Mononuclear cell (primary cell): ENCODE results near the gene FAM170B. TPM values are rescaled to one million over a fixed set of nuclear protein-coding genes. Genes with fewer than 3 reads are reported as not detected.

Experiments
- H3K27me3 ChIP-seq: 2 replicates; pipeline ENCODE4 v1.6.0; 2011; ENCODE audit warnings: low read length, control low read depth; ENCODE audit not compliant: insufficient read depth
- H3K4me1 ChIP-seq: 2 replicates; pipeline ENCODE4 v1.5.1; 2011; ENCODE audit warnings: mild to moderate bottlenecking, low read length, control low read depth; ENCODE audit not compliant: insufficient read depth
- H3K4me3 ChIP-seq: 2 replicates; pipeline ENCODE4 v1.5.1; 2011; ENCODE audit warnings: mild to moderate bottlenecking, low read length, moderate library complexity
- H3K9me3 ChIP-seq: 2 replicates; pipeline ENCODE4 v1.5.1; 2011; ENCODE audit warnings: low read depth, mild to moderate bottlenecking, control low read depth, low read length
- total RNA-seq: library from RNA; depleted of rRNA; stranded (reverse); fragments of >200 nt; gene quantifications from one replicate; pipeline ENCODE4 v1.2.3, GENCODE V29; 2012

The FAM170B gene
- total RNA-seq, 1 donor, result not detected

DNA sequence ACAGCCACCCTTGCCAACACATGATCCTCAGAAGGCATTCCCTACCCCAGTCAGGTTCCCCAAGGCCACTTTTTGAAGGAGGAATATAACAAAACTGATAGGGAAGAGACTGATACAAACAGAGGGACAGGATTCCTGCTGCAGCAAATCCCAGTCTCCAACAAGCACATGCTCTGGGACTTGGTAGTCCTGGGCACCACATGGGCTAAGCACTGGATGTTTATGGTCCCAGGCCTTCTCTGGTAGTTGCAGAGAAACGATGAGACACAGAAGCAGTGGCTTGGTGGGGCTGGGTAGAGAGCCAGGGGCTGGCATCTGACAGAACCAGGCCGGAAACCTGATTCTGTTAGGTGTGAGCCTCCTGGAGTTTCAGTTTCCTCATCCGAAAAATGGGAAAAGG lies 21.7 kb downstream of the FAM170B start:
- Histone ChIP-seq H3K27me3 (peaks cover 15% of the 10 kb centered on the region), H3K9me3 (no peaks in the 10 kb centered on the region), H3K4me1 (no peaks in the 10 kb centered on the region), H3K4me3 (no peak overlapping the region)

GRCh38 chr10:49111320-49111698 lies 22.5 kb downstream of the FAM170B start:
- Histone ChIP-seq H3K27me3 (peaks cover 15% of the 10 kb centered on the region), H3K4me3 (no peak overlapping the region)

GRCh38 chr10:49110684-49111319 lies 23.0 kb downstream of the FAM170B start:
- Histone ChIP-seq H3K27me3 (peaks cover 13% of the 10 kb centered on the region), H3K4me3 (no peak overlapping the region), H3K9me3 (no peaks in the 10 kb centered on the region), H3K4me1 (no peaks in the 10 kb centered on the region)

More at GRCh38 chr10:49111320-49111698, 22.5 kb downstream of the FAM170B start:
- no peaks in the 10 kb centered on the region for H3K9me3 ChIP-seq
- no peaks in the 10 kb centered on the region for H3K4me1 ChIP-seq

DNA sequence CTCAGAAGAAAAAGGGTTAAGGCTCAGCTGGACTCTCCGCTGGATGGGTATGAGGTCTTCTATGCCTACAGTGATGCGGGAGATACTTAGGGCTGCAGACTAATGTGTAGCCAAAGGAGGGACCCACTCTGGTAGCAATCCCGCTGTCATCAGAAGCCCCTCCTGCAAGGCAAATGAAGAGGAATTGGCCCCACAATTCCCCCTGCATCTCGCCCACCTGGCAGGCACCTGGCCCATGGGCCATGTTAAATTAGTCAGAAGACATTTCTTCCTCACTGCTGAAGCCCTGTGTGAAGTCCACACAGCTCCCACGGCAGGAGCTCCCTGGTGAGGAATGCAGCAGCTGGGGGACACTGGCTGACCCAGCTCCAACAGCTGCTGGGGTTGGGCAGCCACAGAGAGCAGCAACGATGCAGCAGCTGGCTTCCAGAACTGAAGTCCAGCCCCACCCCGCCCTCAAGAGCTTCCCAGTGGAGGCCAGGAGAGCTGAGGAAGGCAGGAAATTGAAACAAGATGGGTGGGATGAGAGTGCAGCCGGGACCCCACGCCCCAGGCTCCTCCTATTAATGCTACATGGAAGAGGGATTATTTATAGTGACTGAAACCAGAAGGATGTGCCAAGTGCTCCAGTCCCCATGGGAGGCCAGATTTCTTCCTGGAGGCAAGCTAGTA lies 24.0 kb downstream of the FAM170B start:
- Histone ChIP-seq H3K27me3 (peaks cover 9% of the 10 kb centered on the region), H3K4me3 (no peak overlapping the region), H3K9me3 (no peaks in the 10 kb centered on the region), H3K4me1 (no peaks in the 10 kb centered on the region)

GRCh38 chr10:49108656-49109055 lies 25.2 kb downstream of the FAM170B start:
- no peaks in the 10 kb centered on the region for H3K27me3 ChIP-seq
- no peaks in the 10 kb centered on the region for H3K9me3 ChIP-seq
- no peaks in the 10 kb centered on the region for H3K4me1 ChIP-seq
- no peak overlapping the region for H3K4me3 ChIP-seq

GRCh38 chr10:49107887-49108267 lies 25.9 kb downstream of the FAM170B start:
- Histone ChIP-seq H3K4me1 (no peaks in the 10 kb centered on the region), H3K4me3 (no peak overlapping the region), H3K27me3 (no peaks in the 10 kb centered on the region), H3K9me3 (no peaks in the 10 kb centered on the region)

DNA sequence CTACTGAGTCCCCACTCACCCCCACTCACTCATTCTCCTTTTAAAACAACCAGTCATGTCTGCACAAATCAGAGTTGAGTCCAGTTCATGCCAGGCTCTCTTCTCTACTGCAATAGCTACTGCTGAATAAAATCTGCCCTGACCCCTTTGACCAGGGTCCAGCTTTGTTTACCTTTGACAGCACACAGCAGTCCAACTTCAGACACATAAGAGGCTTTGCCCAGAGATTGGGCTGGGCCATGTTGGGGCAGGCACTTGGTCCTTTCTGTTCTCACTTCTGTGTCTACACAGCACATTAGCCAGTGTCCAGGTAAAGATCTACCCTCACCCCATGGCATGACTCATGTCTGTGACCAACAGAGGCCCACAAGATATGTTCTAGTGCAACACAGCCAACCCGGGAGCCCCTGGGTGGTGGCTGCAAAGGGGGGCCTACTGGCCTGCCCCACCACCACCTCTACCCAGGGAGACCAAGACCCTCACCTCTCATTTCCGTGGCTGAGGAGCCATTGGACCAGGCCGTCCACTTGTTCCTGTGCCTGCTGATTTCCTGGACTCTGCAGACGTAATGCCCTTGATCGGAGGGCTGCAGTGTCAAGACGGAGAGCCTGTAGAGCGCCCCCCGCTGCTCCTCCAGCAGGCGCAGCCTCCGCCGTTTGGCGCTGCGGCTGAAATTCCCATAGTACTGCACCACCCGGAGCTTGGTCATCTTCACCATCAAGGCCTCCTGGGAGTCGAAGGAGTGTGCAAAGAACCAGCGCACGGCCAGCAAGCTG lies 26.5 kb downstream of the FAM170B start:
- H3K4me3 ChIP-seq, result no peak overlapping the region
- H3K4me1 ChIP-seq, result no peaks in the 10 kb centered on the region
- H3K9me3 ChIP-seq, result no peaks in the 10 kb centered on the region
- H3K27me3 ChIP-seq, result peaks cover 2% of the 10 kb centered on the region

DNA sequence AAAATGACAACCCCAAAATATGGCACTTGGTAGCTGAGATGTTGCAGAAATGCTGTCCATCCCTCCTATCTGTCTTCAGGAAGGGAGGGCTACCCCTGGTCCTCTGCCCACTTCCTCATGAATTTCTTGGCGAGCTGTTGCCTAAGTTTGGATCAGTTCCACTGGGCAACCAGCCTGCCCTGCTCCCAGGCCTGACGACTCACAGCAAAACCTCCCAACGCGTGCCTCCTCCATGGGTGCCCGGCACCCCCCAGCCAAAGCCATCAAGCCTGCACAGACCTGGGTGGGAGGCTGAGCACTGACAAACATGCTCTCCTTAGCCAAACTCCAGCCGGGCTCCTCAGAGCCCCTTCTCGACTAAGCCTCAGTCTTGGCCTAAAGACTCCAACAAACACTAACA lies 27.4 kb downstream of the FAM170B start:
- Histone ChIP-seq H3K27me3 (peaks cover 5% of the 10 kb centered on the region), H3K4me3 (no peak overlapping the region), H3K4me1 (no peaks in the 10 kb centered on the region), H3K9me3 (no peaks in the 10 kb centered on the region)

GRCh38 chr10:49105076-49105475 lies 28.7 kb downstream of the FAM170B start:
- no peaks in the 10 kb centered on the region for H3K4me1 ChIP-seq

GRCh38 chr10:49104323-49104722 lies 29.5 kb downstream of the FAM170B start:
- Histone ChIP-seq H3K4me1 (no peaks in the 10 kb centered on the region), H3K4me3 (no peak overlapping the region), H3K27me3 (peaks cover 7% of the 10 kb centered on the region), H3K9me3 (no peaks in the 10 kb centered on the region)

More at GRCh38 chr10:49105076-49105475, 28.7 kb downstream of the FAM170B start:
- peaks cover 7% of the 10 kb centered on the region for H3K27me3 ChIP-seq
- no peaks in the 10 kb centered on the region for H3K9me3 ChIP-seq
- H3K4me3 ChIP-seq, result no peak overlapping the region

DNA sequence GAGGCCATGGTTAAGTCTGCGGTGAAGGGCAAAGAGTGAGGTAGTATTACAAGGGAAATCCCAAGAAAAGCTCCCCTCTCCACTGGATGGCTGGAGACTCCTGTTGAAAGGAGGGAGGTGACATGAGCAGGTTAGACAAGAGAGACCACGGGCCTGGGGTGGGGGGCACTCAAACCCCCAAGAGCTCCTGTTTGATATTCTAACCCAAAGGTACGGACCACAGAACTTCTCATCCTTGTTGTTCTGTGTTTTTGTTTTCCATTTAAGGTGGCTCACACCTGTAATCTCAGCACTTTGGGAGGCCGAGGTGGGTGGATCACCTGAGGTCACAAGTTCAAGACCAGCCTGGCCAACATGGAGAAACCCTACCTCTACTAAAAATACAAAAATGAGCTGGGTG lies 30.1 kb downstream of the FAM170B start:
- H3K9me3 ChIP-seq, result no peaks in the 10 kb centered on the region
- peaks cover 7% of the 10 kb centered on the region for H3K27me3 ChIP-seq
- no peaks in the 10 kb centered on the region for H3K4me1 ChIP-seq
- no peak overlapping the region for H3K4me3 ChIP-seq

DNA sequence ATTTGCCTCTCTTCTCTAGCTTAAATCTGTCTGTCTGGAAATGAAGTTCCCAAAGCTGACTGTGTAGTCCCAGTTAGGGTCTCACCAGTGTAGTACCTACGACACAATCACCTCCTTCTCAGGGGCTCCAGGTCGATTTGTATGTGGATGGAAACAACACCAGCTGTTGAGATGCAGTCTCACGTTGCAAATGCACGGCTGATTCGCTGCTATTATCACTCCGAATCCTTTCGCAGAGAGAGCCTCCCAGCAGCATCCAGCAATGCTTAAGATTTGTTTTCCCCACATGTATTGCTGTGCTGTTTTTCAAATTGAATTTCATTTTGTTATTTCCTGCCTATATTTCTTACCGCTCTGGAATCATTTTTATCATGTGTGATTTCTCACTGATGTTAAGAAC lies 34.8 kb downstream of the FAM170B start:
- Histone ChIP-seq H3K4me3 (no peak overlapping the region), H3K27me3 (peaks cover 7% of the 10 kb centered on the region), H3K4me1 (no peaks in the 10 kb centered on the region), H3K9me3 (no peaks in the 10 kb centered on the region)

DNA sequence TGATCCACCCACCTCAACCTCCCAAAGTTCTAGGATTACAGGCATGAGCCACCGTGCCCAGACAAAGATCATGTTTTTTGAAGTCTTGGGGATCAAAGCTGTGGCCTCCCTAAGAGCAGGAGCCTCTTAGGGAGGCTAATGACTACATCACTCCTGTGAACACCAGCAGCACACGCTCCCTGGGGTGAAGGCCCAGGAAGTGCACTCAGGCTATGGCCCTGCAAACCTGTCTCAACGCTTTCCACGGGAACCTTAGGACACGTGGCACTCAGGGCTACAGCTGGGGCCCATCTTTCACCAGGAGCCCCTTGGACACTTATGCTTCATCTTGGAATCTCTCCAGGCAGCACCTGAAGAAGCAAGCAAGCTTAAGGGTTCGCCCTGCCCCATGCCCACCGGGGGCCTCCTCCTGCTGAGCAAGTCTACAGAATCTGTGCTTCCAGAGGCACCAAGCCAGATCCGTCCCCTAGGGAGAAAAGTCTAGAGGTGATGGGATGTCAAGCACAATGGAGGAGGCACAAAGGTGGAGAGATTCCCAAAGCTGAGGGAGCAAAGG lies 36.9 kb downstream of the FAM170B start:
- Histone ChIP-seq H3K27me3 (peaks cover 5% of the 10 kb centered on the region), H3K9me3 (no peaks in the 10 kb centered on the region), H3K4me3 (no peak overlapping the region), H3K4me1 (no peaks in the 10 kb centered on the region)

- no peaks in the 10 kb centered on the region for H3K27me3 ChIP-seq
- no peaks in the 10 kb centered on the region for H3K4me1 ChIP-seq
- H3K4me3 ChIP-seq, result no peak overlapping the region
Measured at GRCh38 chr10:49094646-49095045, 39.2 kb downstream of the FAM170B start.

GRCh38 chr10:49093922-49094321 lies 39.9 kb downstream of the FAM170B start:
- Histone ChIP-seq H3K4me3 (no peak overlapping the region), H3K27me3 (no peaks in the 10 kb centered on the region), H3K9me3 (no peaks in the 10 kb centered on the region), H3K4me1 (no peaks in the 10 kb centered on the region)

More at GRCh38 chr10:49094646-49095045, 39.2 kb downstream of the FAM170B start:
- H3K9me3 ChIP-seq, result no peaks in the 10 kb centered on the region
